NCI-H2081 treated with DMSO at 0.1 percent for 48 hours (cell line): ENCODE results near the gene KIRREL2.

Experiments used
- DNase-seq: peaks from one replicate; lab custom pipeline; 2025; lab: John Stamatoyannopoulos, UW

KIRREL2 gene

DNA sequence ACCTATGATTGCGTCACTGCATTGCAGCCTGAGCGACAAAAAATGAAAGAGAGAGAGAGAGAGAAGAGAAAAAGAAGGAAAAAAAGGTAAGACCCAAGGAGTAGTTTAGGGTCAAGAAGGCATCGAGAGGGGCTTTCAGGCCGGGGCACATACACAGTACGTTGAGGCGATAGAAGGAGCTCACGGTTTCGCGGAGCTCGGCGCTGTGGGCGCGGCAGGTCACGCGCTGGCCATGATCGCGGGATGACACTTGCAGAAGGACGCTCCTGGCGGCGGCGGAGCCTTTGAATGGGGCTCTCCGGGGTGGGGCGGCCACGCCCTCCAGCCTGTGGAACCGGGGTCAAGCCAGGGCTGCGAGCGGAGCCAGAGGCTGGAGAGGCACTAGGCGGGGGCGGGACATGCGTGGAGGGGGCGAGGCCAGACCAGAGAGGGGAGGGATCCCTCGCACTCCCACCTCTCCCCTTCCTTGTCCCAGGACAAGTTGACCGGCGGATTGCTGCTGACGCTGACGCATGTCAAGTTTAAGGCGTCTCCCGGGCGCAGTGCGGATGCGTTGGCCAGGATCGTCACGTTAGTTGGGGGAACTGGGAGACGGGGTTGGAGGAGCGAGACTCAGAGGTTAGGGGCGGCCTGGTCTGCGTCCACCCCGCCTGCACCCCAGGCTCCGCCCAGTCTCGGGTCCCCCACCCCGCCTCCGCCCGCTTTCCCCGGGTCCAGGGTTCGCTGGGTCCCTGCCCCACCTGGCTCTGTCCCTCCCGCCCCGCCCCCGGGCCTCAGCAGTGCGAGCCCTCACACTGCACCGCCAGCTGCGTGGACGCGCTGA lies 11.3 kb upstream of the KIRREL2 start:
- no peak for DNase-seq

DNA sequence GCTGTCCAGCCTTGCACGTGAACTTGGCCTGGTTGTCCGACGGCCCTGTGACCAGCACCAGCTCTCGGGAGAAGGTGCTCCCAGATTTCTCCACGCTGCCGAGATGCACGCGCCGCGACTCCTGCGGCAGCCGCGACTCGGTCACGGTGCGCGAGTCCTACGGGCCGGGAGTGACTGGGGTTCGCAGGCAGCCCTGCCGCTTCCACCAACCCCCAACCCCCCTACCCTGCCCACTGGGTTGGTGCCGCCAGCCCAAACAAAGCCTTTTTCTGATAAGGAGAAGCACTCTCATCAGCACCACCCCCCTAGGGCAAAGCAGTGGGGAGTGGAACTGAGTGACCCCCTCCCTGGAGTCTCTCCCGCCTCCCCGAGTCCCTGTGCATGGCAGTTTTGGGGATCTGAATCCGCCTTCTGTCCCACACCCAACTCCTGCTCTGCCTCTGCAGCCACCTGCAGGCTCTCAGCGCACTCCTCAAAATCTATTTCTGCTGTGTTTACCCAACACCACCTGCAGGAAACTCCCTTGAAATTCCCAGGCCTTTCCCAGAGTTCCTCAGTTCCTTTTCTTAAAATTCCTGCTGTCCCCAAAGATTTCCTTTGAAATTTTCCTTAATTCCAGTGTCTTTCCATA lies 10.6 kb upstream of the KIRREL2 start:
- DNase-seq = no peak

DNA sequence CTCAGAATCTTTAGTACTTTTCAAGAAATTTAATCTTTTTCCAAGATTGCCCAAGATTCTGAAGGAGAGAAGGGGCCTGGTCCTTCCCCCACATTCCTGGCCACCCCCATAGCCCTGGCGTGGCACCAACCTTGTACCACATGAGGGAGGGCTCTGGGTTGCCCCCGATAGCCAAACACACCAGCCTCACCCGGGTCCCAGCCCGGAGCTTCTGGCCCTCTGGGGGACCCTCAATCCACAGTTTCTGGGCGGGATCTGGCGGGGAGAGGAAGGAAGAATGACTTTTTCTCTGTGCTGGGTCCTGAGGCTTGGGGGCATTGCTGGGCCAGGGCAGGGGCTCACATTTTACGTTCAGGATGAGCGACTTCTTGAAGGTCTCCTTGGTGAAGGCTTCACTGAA lies 8.8 kb upstream of the KIRREL2 start:
- DNase-seq = no peak

DNA sequence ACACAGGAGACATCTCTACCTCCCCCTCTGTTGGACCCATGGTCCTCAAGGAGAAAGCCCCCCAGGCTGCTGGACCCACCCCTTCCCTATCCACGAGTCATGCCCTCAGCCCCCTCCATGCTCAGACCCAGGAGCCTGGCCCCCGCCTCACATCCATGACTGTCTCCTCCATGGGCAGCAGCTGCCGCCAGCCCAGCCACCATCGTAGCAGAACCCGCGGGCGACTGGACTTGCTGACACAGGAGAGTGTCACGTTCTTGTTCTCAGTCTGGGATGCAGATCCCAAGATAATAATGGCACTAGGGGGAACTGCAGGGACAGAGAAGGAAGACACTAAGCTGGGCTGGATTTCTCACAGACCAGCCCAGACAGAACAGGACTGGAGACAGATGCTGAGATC lies 8.2 kb upstream of the KIRREL2 start:
- DNase-seq = no peak

DNA sequence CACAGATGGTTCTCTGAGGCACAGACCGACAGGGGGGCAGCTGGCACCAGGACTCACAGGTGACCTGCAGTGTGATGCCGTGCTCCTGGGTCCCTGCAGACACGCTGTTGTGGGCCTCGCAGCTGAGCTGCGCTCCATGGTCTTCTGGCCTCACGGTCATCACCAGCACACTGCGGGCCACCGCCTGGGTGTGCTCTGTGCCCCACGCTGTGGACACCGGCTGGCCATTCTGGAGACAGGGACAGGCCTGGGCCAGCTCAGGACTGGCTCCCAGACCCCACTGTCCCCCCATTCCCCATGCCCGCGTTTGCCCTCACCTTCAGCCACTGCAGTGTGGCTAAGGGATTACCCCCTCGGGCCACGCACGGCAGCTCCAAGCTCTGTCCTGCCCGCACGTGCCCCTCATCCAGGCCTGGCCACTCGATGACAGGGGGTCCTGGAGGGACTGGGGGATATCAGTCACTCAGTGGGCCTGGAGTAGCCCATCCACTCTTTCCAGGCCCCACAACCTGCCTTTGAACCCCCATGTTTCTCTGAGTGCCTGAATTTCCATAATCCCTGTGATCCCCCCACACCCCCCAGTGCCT lies 7.7 kb upstream of the KIRREL2 start:
- no peak for DNase-seq

DNA sequence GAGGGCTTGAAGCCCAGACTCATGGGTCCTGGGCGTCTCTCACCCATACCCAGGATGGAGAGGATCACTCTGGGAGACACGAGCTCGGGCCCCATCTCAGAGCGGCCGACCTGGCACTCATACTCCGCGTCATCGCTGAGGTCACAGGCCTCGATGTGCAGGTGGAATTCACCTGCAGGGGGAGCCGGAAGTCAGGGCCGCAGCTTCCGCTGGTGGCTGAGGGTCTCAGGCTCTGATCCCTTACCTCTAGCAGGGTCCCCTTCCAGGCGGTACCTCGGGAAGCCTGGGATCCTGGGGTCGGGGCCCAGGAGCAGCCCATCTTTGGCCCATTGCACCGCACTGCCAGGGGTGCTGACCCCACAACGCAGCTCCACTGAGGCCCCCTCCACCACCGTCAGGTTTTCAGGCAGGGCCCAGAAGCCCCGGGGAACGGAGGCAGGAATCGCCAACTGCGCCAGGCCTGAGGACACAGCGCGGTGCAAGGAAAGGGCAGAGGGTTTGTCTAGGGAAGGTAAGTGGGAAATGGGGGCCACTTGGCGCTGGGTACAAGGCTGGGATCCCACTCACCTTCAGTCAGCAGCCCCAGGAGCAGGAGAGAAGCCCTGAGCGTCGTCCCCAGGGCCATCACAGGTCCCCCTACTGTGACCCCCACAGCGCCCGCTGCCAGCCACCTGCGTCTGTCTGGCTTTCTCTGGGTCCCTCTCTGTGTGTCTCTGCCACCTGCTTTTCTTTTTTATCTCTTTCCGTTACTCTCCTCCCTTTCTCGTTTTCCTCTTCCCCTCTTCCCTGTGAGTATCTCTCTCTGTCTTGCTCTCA lies 5.3 kb upstream of the KIRREL2 start:
- DNase-seq = no peak

DNA sequence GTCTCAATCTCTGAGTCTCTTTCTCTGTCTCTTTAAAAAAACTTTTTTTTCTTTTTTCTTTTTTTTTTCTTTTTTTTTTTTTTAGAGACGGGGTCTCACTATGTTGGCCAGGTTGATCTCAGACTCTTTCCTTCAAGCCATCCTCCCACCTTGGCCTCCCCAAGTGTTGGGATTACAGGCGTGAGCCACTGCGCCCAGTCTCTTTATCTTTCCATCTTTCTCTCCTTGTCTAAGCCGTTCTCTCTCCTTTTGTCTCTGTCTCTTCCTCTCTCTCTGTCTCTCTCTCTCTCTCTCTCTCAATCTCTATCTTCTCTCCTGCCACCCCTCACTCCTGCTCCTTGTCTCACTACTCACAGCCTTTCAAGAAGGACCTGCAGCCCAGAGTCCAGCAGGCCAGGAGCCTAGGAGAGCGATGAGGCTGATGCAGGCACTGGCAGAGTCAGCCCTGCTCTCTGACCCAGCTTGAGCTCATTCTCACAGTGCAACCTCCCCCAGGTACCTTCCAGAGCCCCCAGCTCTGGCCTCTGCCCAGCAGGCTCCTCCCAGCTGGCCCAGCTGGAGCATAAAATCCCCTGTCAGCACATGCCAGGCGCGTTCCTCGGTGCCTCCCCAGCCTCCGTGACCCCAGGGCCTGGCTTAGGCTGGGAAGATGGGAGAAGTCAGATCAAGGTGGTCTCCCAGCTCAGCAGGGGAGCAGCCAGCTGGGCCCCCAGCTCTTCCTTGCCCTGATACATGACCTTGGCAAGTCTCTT lies 4.5 kb upstream of the KIRREL2 start, which contains the start of gene NPHS1:
Gene NPHS1 (minus strand): TSS at position 476 of the 752 bp plus-strand sequence. CDS start 667 bp downstream, outside the sequence.
- DNase-seq = no peak

DNA sequence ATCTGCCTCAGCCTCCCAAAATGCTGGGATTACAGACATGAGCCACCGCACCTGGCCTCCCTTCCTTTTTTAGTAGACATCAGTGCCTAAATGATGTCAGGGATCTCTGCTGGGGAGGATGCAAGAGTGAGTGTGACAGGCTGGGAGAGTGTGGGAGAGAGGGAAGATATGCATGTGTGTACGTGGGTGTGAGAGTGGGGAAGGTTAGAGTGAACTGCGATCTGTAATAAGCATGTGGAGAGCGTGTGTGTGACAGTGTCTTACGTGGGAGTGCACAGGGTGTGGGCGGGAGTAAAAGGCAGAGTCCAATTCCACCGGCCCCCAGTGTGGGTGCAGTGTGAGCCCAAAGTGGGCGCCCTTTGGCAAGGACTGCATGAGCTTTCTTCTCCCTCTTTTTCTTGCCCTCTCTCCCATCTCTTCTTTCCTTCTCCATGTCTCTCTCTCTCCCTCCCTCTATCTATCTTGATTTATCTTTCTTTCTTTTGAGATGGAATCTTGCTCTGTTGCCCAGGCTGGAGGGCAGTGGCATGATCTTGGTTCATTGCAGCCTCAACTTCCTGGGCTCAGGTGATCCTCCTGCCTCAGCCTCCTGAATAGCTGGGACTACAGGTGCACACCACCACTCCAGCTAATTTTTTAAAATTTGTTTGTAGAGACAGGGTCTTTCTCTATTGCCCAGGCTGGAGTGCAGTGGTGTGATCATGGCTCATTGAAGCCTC lies 3.5 kb upstream of the KIRREL2 start:
- DNase-seq = no peak

DNA sequence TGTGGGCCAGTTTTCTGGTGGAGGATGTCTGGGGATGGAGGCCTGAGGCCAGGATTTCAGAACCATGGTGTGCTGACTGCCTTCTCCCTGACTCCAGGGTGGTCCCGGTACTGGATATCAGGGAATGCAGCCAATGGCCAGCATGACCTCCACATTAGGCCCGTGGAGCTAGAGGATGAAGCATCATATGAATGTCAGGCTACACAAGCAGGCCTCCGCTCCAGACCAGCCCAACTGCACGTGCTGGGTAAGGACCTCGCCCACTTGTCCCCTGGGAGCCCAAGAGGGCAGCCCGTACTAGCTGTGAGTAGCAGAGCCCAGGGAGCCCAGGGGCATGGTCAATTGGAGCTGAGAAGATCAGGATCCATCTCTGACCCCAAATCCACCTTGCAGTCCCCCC lies 1.6 kb downstream of the KIRREL2 start:
- DNase-seq = no peak

DNA sequence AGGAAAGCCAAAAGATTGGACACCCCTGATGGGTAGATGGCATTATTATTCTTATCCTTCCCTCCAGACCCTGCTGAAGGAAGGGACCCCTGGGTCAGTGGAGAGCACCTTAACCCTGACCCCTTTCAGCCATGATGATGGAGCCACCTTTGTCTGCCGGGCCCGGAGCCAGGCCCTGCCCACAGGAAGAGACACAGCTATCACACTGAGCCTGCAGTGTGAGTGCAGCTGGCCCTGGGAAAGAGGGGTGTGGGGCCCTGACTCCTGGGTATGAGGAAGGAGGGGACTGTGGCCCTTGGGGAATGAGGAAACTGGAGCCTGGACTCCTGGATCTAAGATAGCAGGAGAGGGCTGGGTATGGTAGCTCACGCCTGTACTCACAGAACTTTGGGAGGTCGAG lies 2.7 kb downstream of the KIRREL2 start:
- no peak for DNase-seq

DNA sequence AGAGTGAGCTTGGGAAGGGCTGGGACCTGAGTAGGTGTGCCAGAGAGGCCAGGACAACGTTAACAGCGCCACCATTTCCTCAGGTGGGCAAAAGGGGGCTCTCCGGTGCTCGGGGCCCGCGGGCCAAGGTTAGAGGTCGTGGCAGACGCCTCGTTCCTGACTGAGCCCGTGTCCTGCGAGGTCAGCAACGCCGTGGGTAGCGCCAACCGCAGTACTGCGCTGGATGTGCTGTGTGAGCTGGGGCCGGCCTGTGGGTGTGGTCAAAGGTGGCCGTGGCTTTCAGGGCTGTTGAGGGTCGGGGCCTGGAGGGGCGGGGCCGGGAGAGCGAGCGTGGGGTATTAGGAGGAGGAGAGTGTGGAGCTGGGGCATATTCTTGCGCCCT lies 3.7 kb downstream of the KIRREL2 start:
- no peak for DNase-seq

DNA sequence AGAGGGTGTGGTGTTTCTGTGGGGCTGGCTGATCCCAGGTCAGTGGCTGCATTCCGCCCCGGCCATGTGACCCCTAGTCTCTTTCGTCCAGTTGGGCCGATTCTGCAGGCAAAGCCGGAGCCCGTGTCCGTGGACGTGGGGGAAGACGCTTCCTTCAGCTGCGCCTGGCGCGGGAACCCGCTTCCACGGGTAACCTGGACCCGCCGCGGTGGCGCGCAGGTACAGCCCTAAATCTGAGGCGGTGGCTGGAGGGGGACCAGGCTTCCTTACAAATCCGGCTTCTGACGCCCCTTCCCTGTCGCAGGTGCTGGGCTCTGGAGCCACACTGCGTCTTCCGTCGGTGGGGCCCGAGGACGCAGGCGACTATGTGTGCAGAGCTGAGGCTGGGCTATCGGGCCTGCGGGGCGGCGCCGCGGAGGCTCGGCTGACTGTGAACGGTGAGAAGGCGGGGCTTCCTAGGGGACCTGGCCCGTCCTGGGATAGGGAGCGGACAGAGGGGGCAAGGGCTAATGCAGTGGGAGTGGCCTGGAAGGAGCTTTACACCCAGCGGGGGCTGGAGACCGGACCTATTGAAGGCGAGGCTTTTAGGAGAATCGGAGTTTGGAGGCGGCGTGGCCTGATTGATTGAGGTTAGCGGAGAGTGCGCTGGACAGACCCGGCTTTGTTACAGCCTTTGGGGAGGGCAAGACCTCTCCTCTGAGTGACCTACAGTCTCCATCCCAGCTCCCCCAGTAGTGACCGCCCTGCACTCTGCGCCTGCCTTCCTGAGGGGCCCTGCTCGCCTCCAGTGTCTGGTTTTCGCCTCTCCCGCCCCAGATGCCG lies 4.3 kb downstream of the KIRREL2 start:
- no peak for DNase-seq

DNA sequence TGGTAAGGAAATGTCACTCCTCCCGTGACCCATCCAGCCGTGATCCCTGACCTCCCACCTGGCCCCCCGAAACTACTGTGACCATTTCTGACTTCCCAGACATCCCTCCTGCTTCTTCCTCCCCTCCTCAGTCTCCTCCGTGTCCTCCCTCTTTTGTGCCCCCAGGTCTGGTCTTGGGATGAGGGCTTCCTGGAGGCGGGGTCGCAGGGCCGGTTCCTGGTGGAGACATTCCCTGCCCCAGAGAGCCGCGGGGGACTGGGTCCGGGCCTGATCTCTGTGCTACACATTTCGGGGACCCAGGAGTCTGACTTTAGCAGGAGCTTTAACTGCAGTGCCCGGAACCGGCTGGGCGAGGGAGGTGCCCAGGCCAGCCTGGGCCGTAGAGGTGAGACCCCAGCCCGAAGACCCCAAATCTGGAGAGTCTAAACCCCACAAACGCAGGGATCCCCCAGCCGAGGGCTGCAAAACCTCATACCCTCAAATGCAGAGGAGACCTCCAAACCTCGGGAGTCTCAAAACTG lies 5.0 kb downstream of the KIRREL2 start:
- no peak for DNase-seq

DNA sequence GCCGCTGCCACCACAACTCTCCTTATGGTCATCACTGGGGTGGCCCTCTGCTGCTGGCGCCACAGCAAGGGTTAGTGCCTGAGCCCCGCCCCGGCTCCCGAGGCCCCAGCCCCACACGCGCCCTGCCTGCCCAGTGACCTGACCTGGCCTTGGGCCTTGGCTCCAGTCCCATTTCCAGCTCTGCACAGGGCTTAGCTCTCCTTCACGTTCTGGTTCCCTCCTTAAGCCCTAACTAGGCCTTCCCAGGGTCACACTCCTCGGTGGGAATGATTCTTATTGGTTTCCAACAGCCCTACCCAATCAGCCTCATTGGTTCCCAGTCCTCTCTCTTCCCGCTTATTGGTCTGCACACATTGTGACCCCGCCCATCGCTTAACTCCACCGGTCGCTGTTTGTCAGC lies 5.8 kb downstream of the KIRREL2 start:
- DNase-seq = no peak

DNA sequence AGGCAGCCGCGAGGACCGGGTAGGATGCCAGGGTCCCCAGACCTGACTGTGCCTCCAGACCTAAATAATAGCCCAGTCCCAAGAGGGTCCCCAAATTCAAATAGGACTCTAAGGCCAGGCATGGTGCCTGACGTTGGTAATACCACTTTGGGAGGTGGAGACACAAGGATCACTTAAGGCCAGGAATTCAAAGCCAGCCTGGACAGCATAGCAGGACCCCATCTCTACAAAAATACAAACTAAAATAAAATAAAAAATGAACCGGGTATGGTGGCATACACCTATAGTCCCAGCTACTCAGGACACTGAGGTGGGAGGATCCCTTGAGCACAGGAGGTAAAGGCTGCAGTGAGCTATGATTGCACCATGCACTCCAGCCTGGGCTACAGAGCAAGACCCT lies 6.3 kb downstream of the KIRREL2 start:
- no peak for DNase-seq

DNA sequence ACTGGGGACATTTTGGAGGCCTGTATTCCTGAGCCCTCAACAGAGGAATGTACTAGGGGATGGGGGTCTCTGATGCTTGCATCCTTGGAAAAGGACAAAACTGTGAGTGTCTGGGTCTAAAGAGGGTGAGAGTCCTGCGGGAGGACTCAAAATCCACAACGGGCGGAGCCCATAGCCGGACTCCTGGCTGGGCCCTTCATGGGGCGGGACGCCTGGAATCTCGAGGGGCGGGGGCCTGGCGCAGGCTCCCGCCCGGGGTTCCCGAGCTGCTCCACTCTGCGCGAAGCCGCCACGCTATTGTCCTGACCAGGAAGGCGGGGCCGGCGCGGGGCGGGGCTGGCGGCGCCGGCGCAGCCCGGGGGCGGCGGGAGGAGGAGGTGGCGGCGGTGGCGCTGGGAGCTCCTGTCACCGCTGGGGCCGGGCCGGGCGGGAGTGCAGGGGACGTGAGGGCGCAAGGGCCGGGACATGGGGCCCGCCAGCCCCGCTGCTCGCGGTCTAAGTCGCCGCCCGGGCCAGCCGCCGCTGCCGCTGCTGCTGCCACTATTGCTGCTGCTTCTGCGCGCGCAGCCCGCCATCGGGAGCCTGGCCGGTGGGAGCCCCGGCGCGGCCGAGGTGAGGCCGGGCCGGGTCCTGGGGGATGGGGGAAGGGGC lies 11.6 kb downstream of the KIRREL2 start, which contains the start of gene APLP1:
Gene APLP1 (plus strand): TSS at position 403 of the 651 bp plus-strand sequence. CDS start 63 bp downstream, at position 466.
- DNase-seq = no peak

DNA sequence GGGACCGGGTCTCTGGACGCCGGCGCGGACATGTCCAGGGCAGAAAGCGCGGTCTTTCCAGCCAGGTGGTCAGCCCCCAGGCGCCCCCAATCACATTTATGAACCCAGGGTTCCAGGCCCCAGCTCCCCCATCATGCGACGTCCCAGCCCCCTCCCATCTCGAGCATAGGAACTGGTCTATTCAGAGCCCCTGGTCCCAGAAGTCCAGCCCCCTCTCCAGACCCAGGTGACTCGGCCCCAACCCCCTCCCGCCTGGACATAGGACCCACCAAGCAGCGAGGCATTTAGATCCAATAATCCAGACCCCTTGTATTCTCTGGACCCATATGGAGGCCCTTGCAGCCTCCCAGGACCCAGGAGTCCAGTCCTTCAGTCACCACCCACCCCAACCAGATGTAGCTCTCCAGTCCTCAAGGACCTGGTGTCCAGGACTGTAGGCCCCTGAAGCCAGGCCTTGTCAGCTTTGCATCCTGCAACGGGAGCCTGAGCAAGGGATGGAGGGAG lies 12.2 kb downstream of the KIRREL2 start:
- no peak for DNase-seq

DNA sequence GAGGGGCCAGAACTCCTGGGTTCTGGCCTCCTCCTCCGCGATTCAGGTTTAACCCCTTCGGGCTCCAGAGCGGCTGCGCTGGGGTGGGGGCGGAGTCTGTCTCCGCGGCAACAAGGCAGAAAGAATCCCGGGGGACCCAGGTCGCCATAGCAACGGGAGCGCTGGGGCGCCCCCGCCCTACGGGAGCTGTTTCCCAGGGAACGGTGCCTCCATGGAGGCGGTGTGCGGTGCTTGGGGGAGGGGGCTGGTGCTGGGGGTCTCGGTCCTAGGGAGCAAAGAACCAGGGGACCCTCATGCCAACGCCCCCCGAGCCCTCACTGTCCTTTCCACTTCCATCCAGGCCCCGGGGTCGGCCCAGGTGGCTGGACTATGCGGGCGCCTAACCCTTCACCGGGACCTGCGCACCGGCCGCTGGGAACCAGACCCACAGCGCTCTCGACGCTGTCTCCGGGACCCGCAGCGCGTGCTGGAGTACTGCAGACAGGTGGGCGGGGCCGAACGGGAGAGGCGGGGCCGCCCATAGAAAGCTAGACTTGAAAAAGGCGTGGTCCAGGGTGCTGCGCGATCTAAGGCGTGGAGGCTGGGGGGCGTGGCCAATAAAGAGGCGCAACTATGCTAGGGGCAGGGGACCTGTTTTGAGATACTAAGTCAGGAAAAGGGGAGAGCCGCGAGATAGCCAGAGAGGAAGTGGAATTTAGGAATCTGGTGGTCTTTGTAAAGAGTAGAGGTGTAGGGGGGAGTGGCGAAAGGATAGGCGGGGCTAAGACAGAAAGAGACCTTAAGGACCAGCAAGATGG lies 12.8 kb downstream of the KIRREL2 start:
- peak; percentile 11 for DNase-seq
